ENCODE results near the gene TTK. TPM values are rescaled to one million over a fixed set of nuclear protein-coding genes. Genes with fewer than 3 reads are reported as not detected.

TTK gene
- 10 to 100 TPM; 19.7 to 22.3 (median 20.8) TPM for polyA plus RNA-seq (ENCODE audit: insufficient read length in 4 of 4)

DNA sequence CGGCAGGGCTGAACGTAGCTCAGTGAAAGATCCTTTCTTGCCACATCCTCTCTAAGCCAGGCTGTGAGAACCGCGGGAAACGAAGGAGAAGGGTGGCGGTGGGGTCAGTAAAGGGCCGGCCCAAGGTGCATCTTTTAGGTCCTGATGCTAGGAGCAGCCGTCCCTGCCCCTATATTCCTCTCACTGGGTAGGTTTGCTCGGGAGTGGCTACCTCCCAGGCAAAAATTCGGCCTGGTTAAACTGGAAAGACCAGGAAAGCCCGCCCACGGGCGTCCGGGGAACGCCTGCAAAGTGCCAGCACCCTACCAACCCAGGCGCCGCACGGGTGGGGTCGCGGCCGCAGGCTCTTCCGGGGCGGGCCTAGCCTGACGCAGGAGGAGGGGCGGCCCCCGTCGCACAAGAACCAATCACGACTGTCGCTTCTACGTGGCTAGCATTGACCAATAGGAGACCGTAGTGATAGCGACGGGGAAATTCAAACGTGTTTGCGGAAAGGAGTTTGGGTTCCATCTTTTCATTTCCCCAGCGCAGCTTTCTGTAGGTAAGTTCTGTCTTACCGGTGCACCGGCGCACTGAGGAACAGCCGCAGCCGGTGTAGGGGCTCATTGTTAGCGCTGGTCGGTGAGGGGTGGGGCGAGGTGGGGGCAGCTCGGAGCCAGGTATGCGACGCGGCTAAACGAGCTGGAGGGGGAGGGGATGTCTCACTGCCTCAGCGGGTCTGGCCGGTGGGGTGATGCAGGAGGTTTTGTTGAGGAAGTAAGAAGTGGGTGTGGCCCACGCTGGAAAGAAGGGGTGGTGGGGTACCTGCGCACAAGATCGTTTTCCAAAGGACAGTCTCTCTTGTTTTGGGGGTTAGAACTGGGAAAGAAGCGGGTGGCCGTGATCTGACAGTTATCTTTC, at the start of gene TTK:
Gene TTK (plus strand): TSS at position 477 of the 900 bp plus-strand sequence. CDS start 1,195 bp downstream, outside the sequence.
- DNase-seq (ENCODE audit: low read depth in 4 of 4, low spot score in 2 of 4), result peak; percentile 71 to 91 (median 79)

DNA sequence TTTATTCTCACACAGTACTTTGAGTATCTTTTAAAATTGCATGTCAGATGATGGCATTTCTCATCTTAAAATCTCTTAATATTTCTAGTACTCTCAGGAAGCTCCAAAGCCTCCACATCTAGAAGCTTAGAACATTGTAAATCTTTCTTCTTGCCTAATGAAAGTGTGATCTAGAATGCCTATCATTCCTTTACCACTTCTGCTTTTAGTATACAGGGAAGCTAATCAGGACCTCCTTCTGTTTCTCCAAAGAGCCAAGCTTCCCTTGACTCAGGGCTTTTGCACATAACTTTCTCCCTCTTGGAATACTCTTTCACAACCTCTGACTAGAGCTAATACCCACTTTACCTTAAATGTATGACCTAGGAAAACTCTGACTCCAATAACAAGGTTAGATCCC, 49.6 kb upstream of the TTK start:
- DNase-seq (ENCODE audit: low read depth in 4 of 4, low spot score in 2 of 4), result no peak

DNA sequence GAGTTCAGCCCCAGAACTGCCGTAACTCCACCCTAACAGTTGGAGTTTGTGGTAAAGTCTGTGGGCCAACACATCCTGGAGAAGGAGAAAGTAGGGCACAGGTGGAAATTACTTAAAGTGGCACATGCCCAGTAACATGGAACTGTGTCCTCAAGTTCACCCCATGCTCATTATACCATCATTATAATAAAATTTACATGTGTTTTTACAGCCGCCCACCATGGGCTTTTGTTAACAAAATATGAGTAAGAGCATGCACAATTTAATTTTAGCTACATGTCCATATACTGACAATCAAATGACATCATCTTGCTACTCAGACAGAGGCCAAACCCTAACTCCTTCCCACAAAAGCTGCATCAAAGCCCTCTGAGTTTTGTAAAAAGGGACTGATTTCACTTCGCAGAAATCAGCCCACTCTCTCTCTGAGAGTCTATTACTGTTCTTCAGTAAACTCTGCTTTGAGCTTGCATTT, 39.8 kb upstream of the TTK start:
- DNase-seq (ENCODE audit: low read depth in 4 of 4, low spot score in 2 of 4), result no peak

DNA sequence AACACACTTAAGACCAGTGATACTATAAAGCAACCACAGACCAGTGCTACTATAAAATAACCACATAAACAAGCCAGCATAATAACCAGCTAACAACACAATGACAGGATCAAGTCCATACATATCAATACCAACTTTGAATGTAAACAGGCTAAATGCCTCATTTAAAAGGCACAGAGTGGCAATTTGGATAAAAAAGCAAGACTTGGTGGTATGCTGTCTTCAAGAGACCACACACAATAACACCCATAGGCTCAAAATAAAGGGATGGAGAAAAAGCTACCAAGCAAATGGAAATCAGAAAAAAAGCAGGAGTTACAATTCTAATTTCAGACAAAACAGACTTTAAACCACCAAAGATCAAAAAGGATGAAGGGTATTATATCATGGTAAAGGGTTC, 37.3 kb upstream of the TTK start:
- DNase-seq (ENCODE audit: low read depth in 4 of 4, low spot score in 2 of 4), result no peak

DNA sequence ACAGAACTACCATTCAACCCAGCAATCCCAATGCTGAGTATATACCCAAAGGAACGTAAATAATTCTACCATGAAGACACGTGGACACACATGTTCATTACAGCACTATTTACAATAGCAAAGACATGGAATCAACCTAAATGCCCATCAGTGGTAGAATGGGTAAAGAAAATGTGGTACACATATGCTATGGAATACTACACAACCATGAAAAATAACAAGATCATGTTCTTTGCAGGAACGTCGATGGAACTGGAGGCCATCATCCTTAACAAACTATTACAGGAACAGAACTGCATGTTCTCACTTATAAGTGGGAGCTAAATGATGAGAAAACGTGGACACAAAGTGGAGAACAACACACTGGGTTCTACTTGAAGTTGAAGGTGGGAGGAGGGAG, 34.7 kb upstream of the TTK start:
- DNase-seq (ENCODE audit: low read depth in 4 of 4, low spot score in 2 of 4), result no peak

DNA sequence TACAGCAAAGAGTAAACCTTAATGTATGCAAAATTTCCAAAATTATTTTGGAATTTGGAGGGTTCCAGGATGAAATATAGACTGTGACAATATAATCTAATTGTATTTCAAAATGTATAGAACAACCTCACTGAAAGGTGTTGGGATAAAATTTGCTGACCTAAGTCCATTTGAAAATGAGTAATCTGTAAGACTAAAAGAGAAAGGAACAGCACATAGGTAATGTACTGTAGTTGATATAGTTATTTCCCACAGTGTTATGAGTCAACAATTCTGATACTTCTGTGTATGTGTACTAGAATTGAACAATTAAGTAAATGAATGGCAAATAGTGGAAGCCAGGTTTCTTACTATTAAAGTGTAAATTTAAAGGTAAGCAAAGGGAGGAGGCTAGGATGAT, 33.3 kb upstream of the TTK start:
- DNase-seq (ENCODE audit: low read depth in 4 of 4, low spot score in 2 of 4), result no peak

DNA sequence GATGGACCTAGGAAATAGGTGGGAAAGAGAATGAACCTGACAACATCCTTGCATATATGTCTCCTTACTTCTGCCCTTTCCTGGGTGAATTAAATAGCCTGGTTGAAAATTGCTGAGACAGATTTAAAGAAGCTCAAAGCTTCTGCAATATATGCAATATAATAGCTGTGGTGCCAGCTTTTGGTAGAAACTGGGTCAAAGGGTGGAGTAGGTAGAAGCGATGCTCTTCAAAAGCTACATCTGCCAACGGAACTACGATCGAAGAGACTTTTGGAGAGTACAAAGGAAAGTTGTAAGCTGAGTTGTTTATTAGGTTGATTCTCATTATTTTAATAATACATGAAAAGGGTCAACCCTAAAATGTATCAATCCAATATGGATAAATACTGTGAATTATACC, 22.8 kb upstream of the TTK start:
- DNase-seq (ENCODE audit: low read depth in 4 of 4, low spot score in 2 of 4), result no peak

DNA sequence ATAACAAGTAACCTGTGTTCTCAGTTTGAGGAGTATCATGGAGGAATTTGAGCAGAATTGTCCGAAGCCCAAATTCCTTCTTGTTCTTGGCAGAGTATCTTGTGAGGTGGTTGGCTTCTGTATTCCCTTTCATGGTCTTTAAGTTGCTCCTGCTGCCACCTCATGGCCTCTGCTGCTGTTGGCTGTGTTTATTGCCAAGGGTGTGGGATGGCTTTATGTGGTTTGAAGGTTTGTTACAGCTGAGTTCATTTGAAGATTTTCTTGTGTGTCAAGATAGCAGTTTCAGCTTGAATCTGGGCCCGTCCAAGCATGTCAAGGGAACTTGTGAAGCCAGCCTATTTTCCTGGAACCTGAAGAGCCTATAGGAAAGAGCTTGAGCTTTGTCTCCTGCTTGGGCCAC, 20.2 kb upstream of the TTK start:
- no peak for DNase-seq (ENCODE audit: low read depth in 4 of 4, low spot score in 2 of 4)

DNA sequence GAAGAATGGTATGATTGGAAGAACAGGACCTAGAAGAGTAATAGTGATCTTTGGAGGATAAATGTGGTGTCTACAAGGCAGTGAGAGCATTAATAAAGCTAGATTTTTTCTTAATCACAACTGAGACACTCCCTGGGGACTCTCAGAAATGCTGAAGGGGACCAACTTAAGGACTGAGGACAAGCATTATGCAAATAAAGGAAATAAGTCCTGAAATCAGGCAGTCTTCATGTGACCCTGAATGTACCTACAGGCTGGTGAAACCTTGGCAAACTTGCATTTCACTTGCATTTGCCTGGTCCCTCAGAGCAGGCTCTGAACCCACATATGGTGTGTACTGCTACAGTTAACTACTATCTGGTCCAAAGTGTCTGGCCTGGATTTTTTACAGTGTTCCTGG, 19.3 kb upstream of the TTK start:
- no peak for DNase-seq (ENCODE audit: low read depth in 4 of 4, low spot score in 2 of 4)

DNA sequence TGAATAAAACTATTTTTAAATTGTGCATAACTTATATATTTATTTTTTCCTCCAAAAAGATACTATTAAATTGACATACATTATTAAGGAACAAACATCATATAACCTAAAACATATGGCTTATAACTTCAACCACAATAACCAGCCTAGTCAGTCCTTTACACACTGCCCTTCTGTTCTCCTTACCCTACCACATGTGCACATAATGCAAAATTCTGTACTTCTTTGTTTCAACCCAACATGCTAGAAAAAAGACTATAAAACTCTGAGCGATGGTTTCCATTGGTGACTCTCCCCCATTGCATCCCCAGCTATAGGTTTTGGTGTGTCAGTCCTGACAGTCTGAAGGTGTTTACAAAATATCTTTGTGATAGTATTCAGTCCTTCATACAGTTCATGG, 14.8 kb upstream of the TTK start:
- DNase-seq (ENCODE audit: low read depth in 4 of 4, low spot score in 2 of 4), result no peak

DNA sequence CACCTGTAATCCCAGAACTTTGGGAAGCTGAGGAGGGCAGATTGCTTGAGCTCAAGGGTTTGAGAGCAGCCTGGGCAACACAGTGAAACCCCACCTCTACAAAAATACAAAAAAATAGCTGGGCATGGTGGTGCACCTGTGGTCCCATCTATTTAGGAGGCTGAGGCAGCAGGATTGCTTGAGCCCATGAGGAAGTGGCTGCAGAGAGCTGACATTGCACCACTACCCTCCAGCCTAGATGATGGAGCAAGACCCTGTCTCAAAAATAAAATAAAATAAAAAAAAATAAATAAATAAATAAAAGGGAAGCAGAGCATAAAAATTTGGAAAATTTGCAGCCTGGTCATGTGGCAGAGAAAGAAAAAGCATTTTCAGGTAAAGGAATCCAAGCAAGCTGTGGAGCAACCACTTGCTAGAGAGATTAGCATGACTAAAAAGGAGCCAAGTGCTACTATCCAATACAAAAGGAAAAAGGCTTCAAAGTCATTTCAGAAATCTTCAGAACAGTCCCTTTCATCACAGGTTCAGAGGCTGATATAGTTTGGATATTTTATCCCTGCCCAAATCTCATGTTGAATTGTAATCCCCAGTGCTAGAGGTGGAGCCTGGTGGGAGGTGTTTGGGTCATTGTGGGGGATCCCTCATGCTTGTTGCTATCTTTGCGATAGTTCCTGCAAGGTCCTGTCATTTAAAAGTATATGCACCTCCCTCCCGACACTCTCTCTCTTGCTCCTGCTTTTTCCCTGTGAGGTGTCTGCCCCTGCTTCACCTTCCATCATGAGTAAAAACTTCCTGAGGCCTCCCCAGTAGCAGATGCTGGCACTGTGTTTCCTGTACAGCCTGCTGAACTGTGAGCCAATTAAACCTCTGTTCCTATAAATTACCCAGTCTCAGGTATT, 11.2 kb upstream of the TTK start:
- no peak for DNase-seq (ENCODE audit: low read depth in 4 of 4, low spot score in 2 of 4)

DNA sequence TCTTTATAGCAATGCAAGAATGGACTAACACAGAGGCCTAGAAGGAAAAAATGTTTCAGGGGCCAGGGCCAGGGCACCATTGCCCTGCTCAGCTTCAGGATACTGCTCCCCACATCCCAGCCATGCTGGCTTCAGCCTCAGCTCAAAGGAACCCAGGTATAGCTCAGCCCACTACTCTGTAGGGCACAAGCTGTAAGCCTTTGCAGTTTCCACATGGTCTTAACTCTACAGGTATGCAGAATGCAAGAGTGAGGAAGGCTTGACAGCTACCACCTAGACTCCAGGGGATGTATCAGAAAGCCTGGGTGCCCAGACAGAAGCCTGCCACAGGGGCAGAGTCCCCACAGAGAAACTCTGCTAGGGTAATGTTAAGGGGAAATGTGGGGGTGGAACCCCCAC, 10.5 kb upstream of the TTK start:
- no peak for DNase-seq (ENCODE audit: low read depth in 4 of 4, low spot score in 2 of 4)

DNA sequence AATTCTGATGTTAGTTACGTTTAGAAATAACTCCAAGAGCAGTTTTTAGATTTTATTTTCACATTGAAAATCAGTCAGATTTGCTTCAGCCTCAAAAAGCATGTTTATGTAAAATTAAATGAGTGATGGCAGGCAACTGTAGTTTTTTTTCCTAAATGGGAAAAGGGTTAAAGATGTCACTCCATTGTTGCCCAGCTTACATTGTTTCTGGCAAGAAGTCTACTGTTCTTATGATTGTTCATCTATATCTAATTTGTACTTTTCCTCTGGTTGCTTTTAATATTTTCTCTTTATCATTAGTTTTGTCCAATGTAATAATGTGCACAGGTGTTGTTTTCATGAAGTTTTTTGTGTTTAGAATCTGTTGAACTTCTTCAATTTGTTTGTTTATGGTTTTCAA, 6.7 kb upstream of the TTK start:
- DNase-seq (ENCODE audit: low read depth in 4 of 4, low spot score in 2 of 4), result no peak

DNA sequence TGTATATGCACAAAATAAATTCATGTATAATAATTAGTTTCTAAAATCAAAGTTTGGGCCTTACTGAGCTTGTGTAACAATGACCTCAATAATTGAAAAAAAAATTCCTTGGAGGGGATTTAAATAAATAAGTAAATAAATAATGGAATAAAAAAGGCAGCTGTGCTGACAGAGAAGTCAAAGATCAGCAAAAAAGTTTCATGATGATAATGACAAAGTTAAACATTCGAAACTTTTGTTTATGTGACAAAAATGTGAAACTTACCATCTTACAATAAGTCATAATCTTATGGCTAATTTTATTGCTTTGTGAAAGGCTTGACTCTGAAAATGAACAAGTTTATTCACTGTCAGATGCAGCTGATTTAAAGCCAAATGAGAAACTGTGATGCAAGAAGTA, 3.1 kb upstream of the TTK start:
- no peak for DNase-seq (ENCODE audit: low read depth in 4 of 4, low spot score in 2 of 4)

DNA sequence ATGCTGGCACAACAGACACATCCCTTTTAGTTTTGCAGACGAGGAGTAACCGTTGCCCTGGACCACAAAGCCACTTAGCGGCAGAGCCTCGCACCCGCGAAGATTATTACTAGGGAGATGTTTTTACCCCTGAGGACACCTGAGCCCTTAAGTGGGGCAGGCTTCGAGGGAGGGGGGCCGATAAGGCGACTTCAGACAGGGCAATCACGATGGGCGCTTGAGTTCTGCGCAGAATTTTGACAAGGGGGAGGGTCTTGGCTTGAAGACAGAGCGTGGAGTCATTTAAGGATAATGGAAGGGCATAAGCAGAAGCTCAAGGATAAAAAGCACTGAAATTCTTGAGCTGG, 650 bp upstream of the TTK start:
- peak in 1 of 4 donors; percentile 52 for DNase-seq (ENCODE audit: low read depth in 4 of 4, low spot score in 2 of 4)

DNA sequence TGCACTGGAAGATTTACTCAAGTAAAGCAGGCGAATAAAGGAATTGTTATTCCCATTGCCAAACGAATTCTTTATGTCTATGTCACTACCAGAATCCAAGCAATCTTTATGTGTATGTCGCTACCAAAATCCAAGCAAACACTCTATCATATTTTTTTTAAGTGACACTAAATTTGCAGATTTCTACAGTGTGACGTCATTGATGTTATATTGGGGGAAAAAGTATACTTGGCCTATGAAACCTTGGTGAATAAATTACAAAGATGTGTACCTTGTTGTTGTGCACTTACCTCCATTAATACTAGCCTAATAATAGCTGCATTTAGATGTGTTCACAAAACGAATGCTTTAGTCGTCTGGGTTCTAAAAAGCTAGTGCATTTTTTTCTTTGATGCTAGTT, 957 bp downstream of the TTK start:
- no peak for DNase-seq (ENCODE audit: low read depth in 4 of 4, low spot score in 2 of 4)

DNA sequence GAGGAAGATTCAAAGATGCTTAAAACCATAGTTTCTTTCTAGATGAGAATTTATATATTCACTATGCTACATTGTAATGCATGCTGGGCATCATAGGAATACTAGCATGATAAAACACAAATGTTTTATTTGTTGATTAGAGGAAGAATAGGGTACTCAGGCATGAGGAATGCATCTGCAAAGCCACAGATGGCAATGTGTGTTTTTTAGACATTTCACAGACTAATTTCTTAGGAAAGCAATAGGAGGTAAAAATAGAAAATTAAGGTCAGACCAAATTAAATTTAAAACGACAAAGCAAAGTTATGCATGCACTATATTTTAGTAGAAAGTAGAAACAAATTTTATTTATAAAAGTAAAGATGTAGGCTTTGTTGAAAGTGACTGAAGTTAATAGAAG, 2.1 kb downstream of the TTK start:
- DNase-seq (ENCODE audit: low read depth in 4 of 4, low spot score in 2 of 4), result no peak

DNA sequence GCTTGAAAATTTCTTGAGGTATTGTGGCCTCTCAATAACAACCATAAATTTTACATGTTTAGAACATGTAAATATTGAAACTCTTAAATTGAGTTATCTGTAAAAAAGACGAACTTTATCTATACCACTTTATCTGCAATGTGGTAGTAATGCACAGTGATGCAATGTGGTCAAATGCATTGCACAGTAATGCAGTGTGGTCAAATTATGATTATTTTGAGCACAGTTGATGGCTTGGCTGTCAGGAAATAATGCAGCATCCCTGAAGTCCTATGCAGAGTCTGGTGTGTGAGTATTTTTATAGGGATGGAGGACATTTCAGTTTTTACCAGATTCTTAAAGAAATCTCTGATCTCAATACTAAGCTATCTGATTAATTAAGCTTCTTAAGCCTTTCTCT, 5.1 kb downstream of the TTK start:
- no peak for DNase-seq (ENCODE audit: low read depth in 4 of 4, low spot score in 2 of 4)

DNA sequence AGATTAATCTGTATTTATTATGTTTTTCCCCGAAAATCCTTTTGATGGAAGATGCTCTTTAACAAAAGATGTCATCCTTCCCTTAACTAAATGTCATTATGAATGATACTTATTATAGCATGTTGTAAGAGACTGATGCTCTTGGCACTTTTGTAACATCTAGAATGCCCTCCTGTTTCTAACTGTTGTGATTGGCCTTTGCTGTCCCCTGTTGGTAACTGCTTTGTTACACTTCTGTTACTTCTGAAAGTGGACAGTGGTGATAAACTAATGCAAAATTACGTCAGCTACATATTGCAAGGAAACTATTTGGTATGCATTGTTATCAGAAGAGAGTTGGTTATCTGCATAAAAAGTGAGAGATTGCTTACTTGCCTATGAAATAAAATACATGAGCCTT, 5.8 kb downstream of the TTK start:
- DNase-seq (ENCODE audit: low read depth in 4 of 4, low spot score in 2 of 4), result no peak

DNA sequence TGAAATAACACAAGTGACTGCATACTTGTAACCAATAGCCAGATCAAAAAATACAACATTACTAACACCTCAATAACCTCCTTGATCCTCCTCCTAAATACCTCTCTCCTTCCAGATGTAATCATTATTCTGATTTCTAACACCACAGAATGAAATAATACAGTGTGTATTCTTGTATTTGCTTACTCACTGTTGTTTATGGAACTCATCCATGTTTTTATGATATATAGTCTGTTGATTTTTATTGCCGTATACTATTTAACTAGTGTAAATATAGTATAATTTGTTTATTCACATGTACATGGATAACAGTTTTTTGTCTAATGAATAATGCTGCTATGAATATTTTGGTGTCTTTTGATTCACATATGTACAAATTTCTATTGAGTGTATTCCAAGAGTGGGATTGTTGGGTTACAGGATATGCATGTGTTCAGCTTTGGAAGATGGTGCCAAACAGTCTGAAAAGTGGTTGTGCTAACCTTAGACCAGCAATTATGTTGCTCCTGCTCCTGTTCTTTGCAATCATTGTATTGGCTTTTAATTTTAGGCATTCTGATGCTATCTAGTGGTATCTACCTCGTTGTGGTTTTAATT, 11.5 kb downstream of the TTK start:
- DNase-seq (ENCODE audit: low read depth in 4 of 4, low spot score in 2 of 4), result no peak
